ENCODE results near the gene PBLD. TPM values are rescaled to one million over a fixed set of nuclear protein-coding genes. Genes with fewer than 3 reads are reported as not detected.
"Not testable (repeated sequence)": the region's sequence is repeated elsewhere in the genome, so short reads cannot be mapped to it uniquely, and the experiment has no call there.

PBLD gene
- total RNA-seq, 1 experiment from 2014 or later: 2.4 TPM

- ChIA-PET CTCF (no interaction called here), POLR2A (no interaction called here)
- Mint-ChIP-seq H3K9me3 (peaks cover 37% of the 10 kb centered on the region), H3K4me1 (no peaks in the 10 kb centered on the region), H3K27me3 (ENCODE audit: low read depth) (peaks cover 5% of the 10 kb centered on the region), H3K36me3 (peaks cover 26% of the 10 kb centered on the region), H3K27ac (no peak overlapping the region), H3K4me3 (no peak overlapping the region)
- no peak for DNase-seq (ENCODE audit: low spot score)
- no peak for ATAC-seq
- TF ChIP-seq TP53 (CRISPR knock-in tag; IDR thresholded peaks at IDR 0.05) (no peak), NFATC4 (CRISPR knock-in tag; IDR thresholded peaks at IDR 0.05) (no peak), TEAD1 (CRISPR knock-in tag; IDR thresholded peaks at IDR 0.05) (no peak), PRDM15 (CRISPR knock-in tag; IDR thresholded peaks at IDR 0.05) (no peak), CBFB (CRISPR knock-in tag; IDR thresholded peaks at IDR 0.05; ENCODE audit: low read depth) (no peak), TCF7 (CRISPR knock-in tag; IDR thresholded peaks at IDR 0.05; ENCODE audit: low read depth) (no peak), FOXJ3 (CRISPR knock-in tag; IDR thresholded peaks at IDR 0.05; ENCODE audit: borderline replicate concordance) (no peak), IRF2 (CRISPR knock-in tag; IDR thresholded peaks at IDR 0.05; ENCODE audit: borderline replicate concordance, low read depth) (no peak), ZNF512 (CRISPR knock-in tag; IDR thresholded peaks at IDR 0.05; ENCODE audit: borderline replicate concordance) (no peak), ZNF281 (CRISPR knock-in tag; IDR thresholded peaks at IDR 0.05) (no peak), E2F1 (CRISPR knock-in tag; IDR thresholded peaks at IDR 0.05) (no peak), SOX15 (CRISPR knock-in tag; IDR thresholded peaks at IDR 0.05) (no peak), KAT7 (CRISPR knock-in tag; IDR thresholded peaks at IDR 0.05; ENCODE audit: borderline replicate concordance) (no peak), NR3C1 (CRISPR knock-in tag; conservative IDR thresholded peaks at IDR 0.05; ENCODE audit: low read depth) (no peak)
Measured at GRCh38 chr10:68280758-68281157, 52.0 kb downstream of the PBLD start.

GRCh38 chr10:68278906-68279753 is 53.6 kb downstream of the PBLD start:
- ATAC-seq; H3K4me3 Mint-ChIP-seq; DNase-seq (ENCODE audit: low spot score); CTCF ChIA-PET; POLR2A ChIA-PET; H3K27ac Mint-ChIP-seq; H3K4me1 Mint-ChIP-seq; H3K27me3 Mint-ChIP-seq (ENCODE audit: low read depth): not testable (repeated sequence)
- Mint-ChIP-seq H3K9me3 (peaks cover 43% of the 10 kb centered on the region), H3K36me3 (peaks cover 26% of the 10 kb centered on the region)

GRCh38 chr10:68277814-68278213 is 54.9 kb downstream of the PBLD start:
- Mint-ChIP-seq H3K36me3 (peaks cover 26% of the 10 kb centered on the region), H3K9me3 (peaks cover 48% of the 10 kb centered on the region)
- H3K4me3 Mint-ChIP-seq; DNase-seq (ENCODE audit: low spot score); H3K27me3 Mint-ChIP-seq (ENCODE audit: low read depth); H3K27ac Mint-ChIP-seq; POLR2A ChIA-PET; CTCF ChIA-PET; H3K4me1 Mint-ChIP-seq; ATAC-seq: not testable (repeated sequence)

All from WTC11 (cell line).